Keratinocyte (primary cell): ENCODE results near the gene KMT2B. TPM values are rescaled to one million over a fixed set of nuclear protein-coding genes. Genes with fewer than 3 reads are reported as not detected.

Source experiments
- DNase-seq: peaks from one replicate; pipeline ENCODE4 v3.0.0-alpha.2; 2011; ENCODE audit warnings: low read depth, missing footprints, low spot score
- FAIRE-seq: peaks from 2 replicates; lab custom pipeline; 2011; peaks lifted over from hg19 to GRCh38; lab: Jason Lieb, UNC
- H2AFZ ChIP-seq: 2 replicates; pipeline ENCODE4 v1.6.0; 2012; ENCODE audit warnings: low read length, control low read depth, inconsistent platforms; ENCODE audit not compliant: control insufficient read depth
- H3K27ac ChIP-seq: 2 replicates; pipeline ENCODE4 v1.5.1; 2011; ENCODE audit warnings: low read length; ENCODE audit not compliant: control insufficient read depth, insufficient read depth
- H3K27me3 ChIP-seq: 3 replicates; pipeline ENCODE4 v1.6.0; 2011; ENCODE audit warnings: low read length; ENCODE audit not compliant: control insufficient read depth, insufficient read depth; ENCODE audit errors: extremely low read depth
- H3K36me3 ChIP-seq, 2 experiments: 2 replicates in 1 of 2; 3 replicates in 1 of 2; pipeline ENCODE4 v1.5.1; 2011; ENCODE audit warnings: low read length in 2 of 2, mild to moderate bottlenecking in 1 of 2; ENCODE audit not compliant: control insufficient read depth in 2 of 2, insufficient read depth in 2 of 2; ENCODE audit errors: extremely low read depth in 1 of 2
- H3K4me1 ChIP-seq: 3 replicates; pipeline ENCODE4 v1.5.1; 2011; ENCODE audit warnings: low read length; ENCODE audit not compliant: control insufficient read depth, insufficient read depth; ENCODE audit errors: extremely low read depth
- H3K4me2 ChIP-seq: 3 replicates; pipeline ENCODE4 v1.6.0; 2011; ENCODE audit warnings: low read depth, low read length; ENCODE audit not compliant: control insufficient read depth, insufficient read depth; ENCODE audit errors: extremely low read depth
- H3K4me3 ChIP-seq, 3 experiments: fragments of 200-600 bp in 1 of 3; sonication (generic) in 1 of 3; 2 replicates in 2 of 3; 3 replicates in 1 of 3; pipeline ENCODE4 v1.5.1; 2011 to 2016; ENCODE audit warnings: low read length in 3 of 3, mild to moderate bottlenecking in 3 of 3, control low read depth in 2 of 3, inconsistent platforms in 1 of 3, low read depth in 1 of 3, mixed read lengths in 1 of 3, mixed run types in 1 of 3, moderate library complexity in 1 of 3; ENCODE audit not compliant: control insufficient read depth in 2 of 3, insufficient read depth in 2 of 3; ENCODE audit errors: extremely low read depth in 1 of 3
- H3K79me2 ChIP-seq: 2 replicates; pipeline ENCODE4 v1.6.0; 2012; ENCODE audit warnings: low read length; ENCODE audit not compliant: control insufficient read depth, insufficient read depth
- H3K9ac ChIP-seq: 3 replicates; pipeline ENCODE4 v1.6.0; 2011; ENCODE audit warnings: low read length; ENCODE audit not compliant: control insufficient read depth, insufficient read depth; ENCODE audit errors: extremely low read depth
- H3K9me1 ChIP-seq: 3 replicates; pipeline ENCODE4 v1.6.0; 2011; ENCODE audit warnings: low read length; ENCODE audit not compliant: control insufficient read depth, insufficient read depth; ENCODE audit errors: extremely low read depth
- H3K9me3 ChIP-seq: 2 replicates; pipeline ENCODE4 v1.5.1; 2012; ENCODE audit warnings: low read depth, low read length; ENCODE audit not compliant: control insufficient read depth
- H4K20me1 ChIP-seq: 3 replicates; pipeline ENCODE4 v1.6.0; 2011; ENCODE audit warnings: low read length; ENCODE audit not compliant: control insufficient read depth, insufficient read depth; ENCODE audit errors: extremely low read depth
- CTCF ChIP-seq, 3 experiments: IDR thresholded peaks in 1 of 3; conservative IDR thresholded peaks in 1 of 3; optimal IDR thresholded peaks in 1 of 3; 2 replicates in 2 of 3; 3 replicates in 1 of 3; pipeline versions ENCODE3 to v1.5.1; 2011; ENCODE audit warnings: low read length in 3 of 3, mild to moderate bottlenecking in 3 of 3, moderate library complexity in 2 of 3, control low read depth in 1 of 3, inconsistent platforms in 1 of 3; ENCODE audit not compliant: insufficient read depth in 2 of 3; ENCODE audit errors: extremely low read depth in 1 of 3
- EZH2 ChIP-seq: IDR thresholded peaks from one replicate; pipeline ENCODE4 v1.6.1; 2012; ENCODE audit warnings: inconsistent platforms, mild to moderate bottlenecking, low read length, moderate library complexity
- dilution Hi-C: fragments of 300-500 bp; cut with MboI; formaldehyde crosslinking; loops from one replicate; pipeline ENCODE4 v1.7.0; 2020; ENCODE audit warnings: low sequenced_read_pairs; ENCODE audit not compliant: extremely low pct_ligation_motif_present
- polyA plus RNA-seq, 5 experiments: library from polyadenylated mRNA; depleted of rRNA in 3 of 5; stranded (reverse) in 3 of 5; stranded (forward) in 1 of 5; unstranded in 1 of 5; fragments of >200 nt; gene quantifications; 1 replicate in 1 of 5; 2 replicates in 3 of 5; 3 replicates in 1 of 5; pipeline versions ENCODE4 v1.2.1 to v1.2.3, GENCODE V29; 2011 to 2012; ENCODE audit warnings: missing spikeins in 2 of 5, low read depth in 1 of 5, low replicate concordance in 1 of 5

Gene KMT2B
- polyA plus RNA-seq, 1 donor (not counting 4 experiments of a cell fraction or from before 2014, with no cell fraction given), result 7.7 TPM

- no peaks in the 10 kb centered on the region for H4K20me1 ChIP-seq
- DNase-seq (no peak), FAIRE-seq (no peak)
- no peak for TF ChIP-seq EZH2
- TF ChIP-seq CTCF (optimal IDR thresholded peaks at IDR 0.05 in 1 of 3, IDR thresholded peaks at IDR 0.05 in 1 of 3, conservative IDR thresholded peaks at IDR 0.05 in 1 of 3; ENCODE audit: extremely low read depth in 1 of 3, insufficient read depth in 2 of 3, low read length in 3 of 3), result no peak
- no peak overlapping the region for H3K4me2 ChIP-seq
- H3K27me3 ChIP-seq, result no peaks in the 10 kb centered on the region
- H3K9me3 ChIP-seq, result no peaks in the 10 kb centered on the region
- dilution Hi-C loops, result no loop called here
- no peak overlapping the region for H3K4me3 ChIP-seq
- no peaks in the 10 kb centered on the region for H3K9me1 ChIP-seq
- H3K36me3 ChIP-seq, result no peaks in the 10 kb centered on the region
- H2AFZ ChIP-seq, result no peak overlapping the region
- H3K79me2 ChIP-seq, result no peaks in the 10 kb centered on the region
- no peak overlapping the region for H3K9ac ChIP-seq
- no peak overlapping the region for H3K27ac ChIP-seq
- H3K4me1 ChIP-seq, result peaks cover 12% of the 10 kb centered on the region
Observed at GRCh38 chr19:35710784-35711723, 6.7 kb upstream of the KMT2B start.

- Histone ChIP-seq H3K4me2 (no peak overlapping the region), H3K9ac (no peak overlapping the region), H3K36me3 (no peaks in the 10 kb centered on the region), H3K79me2 (no peaks in the 10 kb centered on the region), H2AFZ (no peak overlapping the region), H4K20me1 (no peaks in the 10 kb centered on the region), H3K27ac (no peak overlapping the region), H3K4me3 (no peak overlapping the region), H3K4me1 (peaks cover 20% of the 10 kb centered on the region), H3K9me3 (no peaks in the 10 kb centered on the region), H3K27me3 (no peaks in the 10 kb centered on the region), H3K9me1 (no peaks in the 10 kb centered on the region)
- dilution Hi-C loops, result no loop called here
- no peak for DNase-seq
- no peak for FAIRE-seq
- TF ChIP-seq CTCF (optimal IDR thresholded peaks at IDR 0.05 in 1 of 3, IDR thresholded peaks at IDR 0.05 in 1 of 3, conservative IDR thresholded peaks at IDR 0.05 in 1 of 3; ENCODE audit: extremely low read depth in 1 of 3, insufficient read depth in 2 of 3, low read length in 3 of 3) (no peak), EZH2 (no peak)
Observed at GRCh38 chr19:35712567-35713505, 5.0 kb upstream of the KMT2B start.
